ENCODE data around the gene ERMARD.

DNA sequence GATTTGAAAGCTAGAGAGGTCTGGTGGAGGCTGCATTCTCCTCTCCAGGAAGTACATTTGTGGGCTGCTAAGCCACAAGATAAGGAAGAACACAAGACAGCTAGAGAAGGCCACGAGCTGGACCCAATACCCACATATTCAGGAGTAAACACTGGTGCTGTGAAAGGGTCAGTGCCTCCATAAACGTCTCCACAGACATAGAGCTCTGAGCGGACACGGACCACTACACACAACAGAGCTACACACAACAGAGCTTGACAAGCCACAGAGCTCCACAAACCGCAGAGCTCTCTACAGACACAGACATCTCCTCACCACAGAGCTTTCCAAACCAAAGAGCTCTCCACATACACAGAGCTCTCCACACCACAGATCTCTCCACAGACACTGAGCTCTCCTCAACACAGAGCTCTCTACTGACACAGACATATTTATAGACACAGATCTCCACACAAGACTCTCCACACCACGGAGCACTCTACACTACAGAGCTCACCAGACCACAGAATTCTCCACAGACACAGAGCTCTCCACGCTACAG is 51.9 kb downstream of the ERMARD start:
- no peak for TF ChIP-seq POLR2A (IDR thresholded peaks at IDR 0.05)
- TF ChIP-seq, protein P1, sequence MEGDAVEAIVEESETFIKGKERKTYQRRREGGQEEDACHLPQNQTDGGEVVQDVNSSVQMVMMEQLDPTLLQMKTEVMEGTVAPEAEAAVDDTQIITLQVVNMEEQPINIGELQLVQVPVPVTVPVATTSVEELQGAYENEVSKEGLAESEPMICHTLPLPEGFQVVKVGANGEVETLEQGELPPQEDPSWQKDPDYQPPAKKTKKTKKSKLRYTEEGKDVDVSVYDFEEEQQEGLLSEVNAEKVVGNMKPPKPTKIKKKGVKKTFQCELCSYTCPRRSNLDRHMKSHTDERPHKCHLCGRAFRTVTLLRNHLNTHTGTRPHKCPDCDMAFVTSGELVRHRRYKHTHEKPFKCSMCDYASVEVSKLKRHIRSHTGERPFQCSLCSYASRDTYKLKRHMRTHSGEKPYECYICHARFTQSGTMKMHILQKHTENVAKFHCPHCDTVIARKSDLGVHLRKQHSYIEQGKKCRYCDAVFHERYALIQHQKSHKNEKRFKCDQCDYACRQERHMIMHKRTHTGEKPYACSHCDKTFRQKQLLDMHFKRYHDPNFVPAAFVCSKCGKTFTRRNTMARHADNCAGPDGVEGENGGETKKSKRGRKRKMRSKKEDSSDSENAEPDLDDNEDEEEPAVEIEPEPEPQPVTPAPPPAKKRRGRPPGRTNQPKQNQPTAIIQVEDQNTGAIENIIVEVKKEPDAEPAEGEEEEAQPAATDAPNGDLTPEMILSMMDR (IDR thresholded peaks at IDR 0.05), result no peak

All from right lobe of liver (tissue), 4 donors.